IPS-NIHi7 (cell line): Measurements from ENCODE around the gene GNG7.
"Not testable (repeated sequence)": the region's sequence is repeated elsewhere in the genome, so short reads cannot be mapped to it uniquely, and the experiment has no call there.

ENCODE experiments used
- DNase-seq: peaks from one replicate; pipeline ENCODE4 v3.0.0; 2012; ENCODE audit warnings: mixed read lengths; ENCODE audit errors: extremely low spot score

Gene GNG7

DNA sequence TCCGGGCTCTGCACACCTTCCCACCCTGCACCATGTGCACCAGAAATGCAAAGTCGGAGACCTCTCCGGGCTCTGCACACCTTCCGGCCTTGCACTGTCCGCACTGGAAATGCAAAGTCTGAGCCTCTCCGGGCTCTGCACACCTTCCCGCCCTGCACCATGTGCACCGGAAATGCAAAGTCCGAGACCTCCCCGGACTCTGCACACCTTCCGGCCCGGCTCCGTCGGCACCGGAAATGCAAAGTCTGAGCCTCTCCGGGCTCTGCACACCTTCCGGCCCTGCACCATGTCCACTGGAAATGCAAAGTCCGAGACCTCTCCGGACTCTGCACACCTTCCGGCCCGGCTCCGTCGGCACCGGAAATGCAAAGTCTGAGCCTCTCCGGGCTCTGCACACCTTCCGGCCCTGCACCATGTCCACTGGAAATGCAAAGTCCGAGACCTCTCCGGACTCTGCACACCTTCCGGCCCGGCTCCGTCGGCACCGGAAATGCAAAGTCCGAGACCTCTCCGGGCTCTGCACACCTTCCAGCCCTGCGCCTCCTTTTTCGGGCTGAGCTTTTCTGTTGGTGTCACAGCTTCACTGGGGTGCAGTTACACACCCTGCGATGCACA is 59.3 kb downstream of the GNG7 start:
- not testable (repeated sequence) for DNase-seq

DNA sequence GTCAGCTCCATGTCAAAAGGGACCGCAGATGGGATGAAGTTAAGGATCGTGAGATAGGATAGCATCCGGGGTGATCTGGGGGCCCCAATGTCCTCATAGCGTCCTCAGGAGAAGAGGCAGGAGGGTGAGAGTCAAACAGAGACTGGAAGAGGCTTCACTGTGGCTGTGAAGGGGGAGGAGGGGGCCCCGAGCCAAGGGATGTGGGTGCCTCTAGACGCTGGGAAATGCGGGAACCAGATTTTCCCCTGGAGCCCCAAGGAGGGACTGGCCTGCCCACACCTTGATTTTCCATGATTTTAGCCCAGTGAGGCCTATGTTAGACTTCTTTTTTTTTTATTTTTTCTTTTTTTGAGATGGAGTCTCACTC is 61.2 kb downstream of the GNG7 start:
- DNase-seq: no peak

DNA sequence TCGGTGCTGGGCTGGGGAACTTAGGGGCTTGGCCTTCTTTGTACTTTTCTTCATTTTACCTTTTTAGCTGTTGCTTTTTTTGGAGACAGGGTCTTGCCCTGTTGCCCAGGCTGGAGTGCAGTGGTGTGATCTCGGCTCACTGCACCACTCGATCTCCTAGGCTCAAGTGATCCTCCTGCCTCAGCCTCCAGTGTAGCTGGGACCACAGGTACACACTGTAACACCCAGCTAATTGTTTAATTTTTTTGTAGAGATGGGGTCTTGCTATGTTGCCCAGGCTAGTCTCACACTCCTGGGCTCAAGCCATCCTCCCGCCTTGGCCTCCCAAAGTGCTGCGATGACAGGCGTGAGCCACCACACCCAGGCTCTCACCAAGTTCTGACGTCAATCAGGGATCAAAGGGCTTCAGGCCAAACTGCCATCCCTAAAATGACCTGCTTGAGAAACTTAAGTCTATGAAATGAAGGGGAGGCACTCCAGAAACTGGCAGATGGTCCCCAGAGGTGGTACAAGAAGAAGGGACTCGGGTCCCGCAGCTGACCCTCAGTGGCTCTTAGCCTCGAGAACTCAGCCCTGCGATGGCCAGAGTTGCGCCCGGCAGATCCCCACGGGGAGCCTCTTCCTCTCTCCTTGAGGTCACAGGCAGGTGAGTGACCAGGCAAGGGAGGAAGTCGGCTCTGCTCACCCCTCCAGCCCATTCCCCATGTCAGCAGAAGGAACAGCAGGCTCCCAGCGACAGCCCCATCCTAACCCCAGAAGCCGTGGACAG is 61.7 kb downstream of the GNG7 start:
- DNase-seq: no peak

DNA sequence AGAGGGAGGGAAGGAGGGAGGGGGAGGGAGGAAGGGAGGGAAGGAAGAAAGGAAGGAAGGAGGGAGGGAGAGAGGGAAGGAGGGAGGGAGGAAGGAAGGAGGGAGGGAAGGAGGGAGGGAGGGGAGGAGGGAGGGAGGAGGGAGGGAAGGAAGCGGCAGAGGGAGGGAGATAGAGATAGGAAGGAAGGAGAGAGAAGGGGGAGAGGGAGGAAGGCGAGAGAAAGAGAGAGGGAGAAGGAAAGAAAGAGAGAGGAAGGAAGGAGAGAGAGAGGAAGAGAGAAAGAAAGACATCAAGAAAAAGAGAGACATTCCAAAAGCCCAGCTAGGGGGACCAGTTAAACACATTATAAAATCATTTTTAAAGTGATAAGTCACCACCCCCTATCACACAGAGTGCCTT is 62.5 kb downstream of the GNG7 start:
- no peak for DNase-seq

DNA sequence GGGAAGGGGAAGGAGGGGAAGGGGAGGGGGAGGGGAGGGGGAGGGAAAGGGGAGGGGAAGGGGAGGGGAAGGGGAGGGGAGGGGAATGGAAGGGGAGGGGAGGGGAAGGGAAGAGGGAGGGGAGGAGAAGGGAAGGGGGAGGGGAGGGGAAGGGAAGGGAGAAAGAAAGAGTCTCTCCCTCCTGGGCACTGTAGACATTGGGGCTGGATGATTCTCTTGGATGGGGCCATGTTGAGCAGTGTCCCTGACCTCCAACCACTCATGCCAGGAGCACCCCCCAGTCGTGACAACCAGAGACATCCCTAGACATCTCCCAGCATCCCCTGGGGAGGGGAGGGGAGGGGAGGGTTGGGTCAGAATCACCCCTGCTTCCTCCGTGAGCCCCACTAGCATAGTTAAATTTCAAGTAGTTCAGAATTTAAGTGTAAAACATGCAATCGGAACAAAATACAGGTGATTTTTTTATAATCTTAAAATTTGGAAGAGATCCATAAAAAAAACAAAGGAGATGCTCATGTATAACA is 64.0 kb downstream of the GNG7 start:
- DNase-seq: no peak

DNA sequence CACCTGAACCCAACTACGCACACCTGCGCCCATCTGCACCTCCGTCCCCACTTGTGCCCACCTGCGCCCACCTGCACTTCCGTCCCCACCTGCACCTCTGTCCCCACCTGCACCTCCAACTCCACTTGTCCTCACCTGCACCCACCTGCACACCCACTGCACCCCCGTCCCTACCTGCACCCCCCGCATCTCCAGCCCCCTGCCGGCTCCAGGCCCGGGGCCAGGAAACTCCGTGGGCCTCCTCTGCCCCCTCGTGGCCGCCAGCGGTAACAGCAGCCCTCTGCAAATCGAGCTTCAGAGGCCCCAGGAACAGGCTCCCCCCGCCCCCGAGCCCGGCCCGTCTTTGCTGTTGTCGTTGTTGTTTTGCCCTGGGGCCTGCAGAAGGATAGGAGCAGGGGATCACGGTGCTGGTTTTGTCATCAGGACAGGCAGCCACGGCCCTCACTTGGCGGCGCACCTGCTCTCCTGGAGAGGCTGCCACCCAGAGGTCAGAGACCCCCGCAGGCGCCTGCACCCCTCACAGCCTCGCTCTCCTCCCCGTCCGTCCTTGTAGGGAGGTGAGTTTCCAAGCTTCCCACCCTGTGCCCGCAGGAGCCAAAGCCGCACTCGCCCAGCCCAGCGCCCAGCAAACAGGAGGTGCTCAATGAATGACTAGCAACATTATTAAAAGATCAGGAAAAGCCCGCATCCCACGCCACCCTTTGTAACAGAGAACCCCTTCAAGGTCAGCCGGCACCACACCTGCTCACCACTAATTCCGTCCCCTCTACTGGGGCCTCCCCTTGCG is 65.4 kb downstream of the GNG7 start:
- peak; percentile 94 for DNase-seq

DNA sequence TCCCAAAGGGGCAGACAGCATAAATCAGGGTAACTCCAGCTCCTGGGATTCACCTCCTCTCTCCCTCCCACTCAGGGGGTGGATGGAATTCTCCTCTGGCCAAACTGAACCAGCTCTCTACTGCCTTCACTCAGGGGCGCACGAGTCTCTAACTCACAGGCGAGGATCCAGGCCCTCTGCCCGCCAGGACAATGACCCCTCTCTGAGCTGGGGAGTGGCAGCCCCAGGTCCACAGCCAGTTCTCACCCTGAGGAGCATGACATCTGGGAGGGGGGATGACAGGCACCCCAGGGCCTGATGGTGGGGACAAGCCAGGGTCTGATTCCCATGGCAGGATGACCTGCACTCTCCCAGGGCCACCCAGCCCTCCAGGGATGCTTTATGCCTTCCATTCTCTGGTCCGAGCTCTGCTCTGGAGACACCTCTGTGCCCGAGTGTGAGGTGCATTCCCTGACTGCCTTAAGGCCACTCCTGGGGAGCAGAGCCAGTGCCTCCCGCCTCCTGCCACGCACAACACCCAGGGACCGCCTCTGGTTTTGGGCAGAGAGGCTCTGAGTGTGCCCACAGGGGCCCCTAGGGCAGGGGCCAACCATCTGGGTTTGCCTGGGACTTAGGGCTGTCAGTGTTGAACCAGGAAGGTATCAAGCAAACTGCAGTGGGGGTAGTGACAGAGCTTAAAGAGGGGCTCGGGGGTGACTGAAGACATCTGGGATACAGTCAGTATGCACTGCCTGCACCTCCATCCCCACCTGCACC is 66.2 kb downstream of the GNG7 start:
- DNase-seq: no peak

DNA sequence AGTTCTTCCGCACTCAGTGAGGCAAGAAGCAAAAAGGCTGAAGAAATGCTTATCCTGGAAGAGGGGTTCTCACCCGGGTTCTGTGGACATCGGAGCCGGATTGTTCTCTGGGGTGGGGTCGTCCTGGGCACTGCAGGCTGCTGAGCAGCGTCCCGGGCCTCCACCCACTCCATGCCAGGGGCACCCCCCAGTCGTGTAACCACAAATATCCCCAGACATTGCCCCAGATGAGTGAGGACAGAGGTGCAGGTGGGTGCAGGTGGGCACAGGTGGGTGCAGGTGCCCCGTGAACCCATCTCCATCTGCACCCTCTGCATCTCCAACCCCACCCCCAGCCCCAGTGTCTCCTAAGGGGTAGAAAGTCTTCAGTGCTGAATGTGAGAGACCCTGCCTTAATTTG is 67.5 kb downstream of the GNG7 start:
- DNase-seq: no peak

DNA sequence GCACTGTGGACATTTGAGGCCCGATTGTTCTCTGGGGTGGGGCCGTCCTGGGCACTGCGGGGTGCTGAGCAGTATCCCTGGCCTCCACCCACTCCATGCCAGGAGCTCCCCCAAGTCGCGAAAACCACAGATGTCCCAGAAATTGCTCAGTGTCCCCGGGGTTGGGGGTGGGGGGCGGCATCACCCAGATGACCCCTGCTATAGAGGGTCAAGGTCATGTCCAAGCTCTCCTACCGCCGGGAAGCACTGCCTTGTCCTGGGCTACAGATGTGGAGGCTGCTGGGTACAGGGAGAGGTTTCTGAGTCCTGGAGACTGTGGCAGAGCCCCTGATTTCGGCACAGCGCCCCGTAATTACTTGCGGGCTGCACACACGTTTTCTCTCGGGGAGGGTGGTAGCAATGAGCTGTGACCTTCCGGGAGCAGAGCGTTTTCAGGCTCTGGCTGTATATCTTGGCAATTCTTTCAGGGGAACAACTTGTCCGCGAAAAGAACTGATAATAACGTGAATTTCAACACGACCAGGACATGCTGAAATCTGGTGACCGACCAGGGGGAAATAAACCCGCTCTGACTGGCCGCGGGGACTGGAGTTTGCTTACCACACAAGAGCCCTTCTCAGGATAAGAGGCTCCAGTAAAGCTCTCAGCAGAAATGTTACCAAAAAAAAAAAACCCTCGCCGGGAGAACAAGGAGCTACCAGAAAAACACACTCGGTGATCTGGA is 68.1 kb downstream of the GNG7 start:
- DNase-seq: no peak

DNA sequence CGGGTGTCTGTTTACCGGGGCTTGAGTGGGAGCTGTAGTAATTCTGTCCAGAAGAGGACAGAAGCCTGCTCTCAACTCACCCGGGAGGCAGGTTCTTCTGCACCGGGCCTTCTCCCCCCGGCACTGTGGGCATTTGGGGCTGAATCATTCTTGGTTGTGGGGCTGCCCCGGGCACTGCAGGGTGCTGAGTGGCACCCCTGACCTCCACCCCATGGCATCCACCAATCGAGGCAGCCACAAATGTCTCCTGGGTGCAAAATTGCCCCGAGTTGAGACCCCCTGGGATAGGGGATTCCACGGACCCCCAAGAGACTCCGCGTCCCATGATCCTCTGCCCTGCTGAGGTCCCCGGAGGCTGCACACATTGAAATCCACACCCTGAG is 68.8 kb downstream of the GNG7 start:
- DNase-seq: no peak

DNA sequence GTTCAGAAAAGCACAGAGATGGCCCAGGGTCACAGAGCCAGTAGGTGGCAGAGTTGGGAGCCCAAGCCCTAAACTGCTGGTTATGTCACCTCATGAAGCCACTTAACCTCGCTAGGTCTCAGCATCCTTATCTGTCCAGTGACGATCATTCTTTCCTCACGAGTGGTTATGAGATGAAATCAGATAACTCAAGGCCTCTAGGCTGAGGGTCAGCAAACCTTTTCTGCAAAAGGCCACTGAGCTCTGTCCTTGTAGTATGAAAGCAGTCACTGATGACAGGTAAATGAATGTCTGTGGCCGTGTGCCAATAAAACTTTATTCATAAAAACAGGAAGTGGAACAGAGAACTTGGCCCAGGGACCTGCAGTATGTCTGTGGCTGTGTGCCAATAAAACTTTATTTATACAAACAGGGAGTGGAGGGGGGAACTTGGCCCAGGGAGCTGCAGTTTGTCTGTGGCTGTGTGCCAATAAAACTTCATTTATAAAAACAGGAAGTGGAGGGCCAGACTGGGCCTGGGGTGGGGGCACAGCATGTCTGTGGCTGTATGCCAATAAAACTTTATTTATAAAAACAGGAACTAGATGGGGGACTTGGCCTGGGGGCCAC is 71.2 kb downstream of the GNG7 start:
- no peak for DNase-seq

DNA sequence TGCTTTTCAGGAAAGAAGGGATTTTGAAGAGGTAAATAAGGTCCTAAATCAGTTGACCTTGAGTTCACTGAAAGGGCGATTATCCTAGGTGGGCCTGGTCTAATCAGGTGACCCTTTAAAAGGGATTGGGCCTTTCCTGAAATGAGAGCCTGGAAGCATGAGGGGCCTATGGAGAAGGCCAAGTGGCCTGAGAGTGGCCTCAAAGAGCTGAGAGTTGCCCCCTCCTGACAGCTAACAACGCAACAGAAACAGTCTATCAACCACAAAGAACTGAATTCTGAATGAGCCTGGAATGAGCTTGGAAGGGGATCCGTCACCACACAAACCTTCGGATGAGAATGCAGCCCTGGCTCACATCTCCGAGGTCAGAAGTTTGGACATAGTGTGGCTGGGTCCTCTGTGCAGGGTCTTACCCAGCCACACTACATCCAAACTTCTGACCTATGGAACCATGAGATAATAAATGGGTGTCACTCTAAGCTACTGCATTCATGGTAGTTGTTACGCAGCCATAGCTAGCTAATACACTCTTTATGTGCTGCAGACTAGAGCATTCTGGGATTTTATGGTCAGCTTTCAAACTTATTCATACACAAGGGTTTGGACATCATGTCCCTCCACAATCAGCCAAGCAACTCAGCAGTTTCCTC is 72.0 kb downstream of the GNG7 start:
- DNase-seq: no peak

DNA sequence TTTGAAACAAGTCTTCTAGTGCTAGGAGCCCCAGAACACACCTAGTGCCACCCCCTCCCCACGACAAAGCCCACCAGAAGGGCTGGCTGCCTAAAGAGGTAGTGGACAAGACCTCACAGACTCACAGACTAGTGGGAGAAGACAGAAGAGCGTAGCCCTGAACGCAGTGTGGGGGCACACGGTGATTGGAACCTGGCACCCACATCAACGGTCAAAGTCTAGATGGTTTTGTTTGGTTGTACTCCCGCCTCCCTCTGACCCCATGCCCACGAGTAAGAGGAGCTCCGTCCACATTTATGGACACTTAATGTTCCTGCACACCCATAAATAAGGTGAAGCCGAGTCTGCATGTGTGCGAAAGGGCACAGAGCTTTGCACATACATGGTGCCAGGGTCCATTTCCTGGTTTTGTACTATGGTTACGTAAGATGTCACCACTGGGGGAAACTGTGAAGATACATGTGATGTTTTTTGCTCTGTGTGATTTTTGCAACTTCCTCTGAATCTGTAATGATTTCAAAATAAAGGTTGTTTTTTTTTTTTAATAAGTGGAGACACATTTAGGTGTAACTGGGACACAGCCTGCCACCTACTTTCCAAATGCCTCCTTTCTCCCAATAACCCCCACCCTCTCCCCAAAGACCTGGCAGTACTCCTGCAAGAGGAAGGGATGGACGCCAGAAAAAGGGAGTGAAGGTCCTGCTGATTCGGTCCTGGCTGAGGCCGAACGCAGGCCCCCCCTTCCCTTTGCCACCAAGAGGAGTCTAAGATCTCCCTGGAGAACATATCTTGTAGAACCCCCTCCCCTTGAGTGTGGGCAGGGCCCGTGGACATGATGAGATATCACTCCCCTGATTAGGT is 72.8 kb downstream of the GNG7 start:
- no peak for DNase-seq

DNA sequence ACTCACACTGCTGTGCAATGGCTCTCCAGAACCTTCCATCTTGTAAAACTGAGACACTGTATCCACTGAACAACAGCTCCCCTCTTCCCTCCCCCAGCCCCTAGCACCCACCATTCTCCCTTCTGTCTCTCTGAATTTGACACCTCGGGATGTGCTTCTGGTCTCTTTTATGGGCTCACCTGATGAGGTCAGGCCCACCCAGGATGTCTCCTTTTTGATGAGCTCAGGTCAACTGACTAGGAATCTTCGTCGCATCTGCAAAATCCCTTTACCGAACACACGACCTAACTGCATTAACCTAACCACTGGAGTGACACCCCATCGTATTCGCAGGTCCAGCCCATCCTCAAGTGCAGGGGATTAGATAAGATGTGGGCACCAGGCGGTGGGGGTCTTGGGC is 73.9 kb downstream of the GNG7 start:
- DNase-seq: no peak

DNA sequence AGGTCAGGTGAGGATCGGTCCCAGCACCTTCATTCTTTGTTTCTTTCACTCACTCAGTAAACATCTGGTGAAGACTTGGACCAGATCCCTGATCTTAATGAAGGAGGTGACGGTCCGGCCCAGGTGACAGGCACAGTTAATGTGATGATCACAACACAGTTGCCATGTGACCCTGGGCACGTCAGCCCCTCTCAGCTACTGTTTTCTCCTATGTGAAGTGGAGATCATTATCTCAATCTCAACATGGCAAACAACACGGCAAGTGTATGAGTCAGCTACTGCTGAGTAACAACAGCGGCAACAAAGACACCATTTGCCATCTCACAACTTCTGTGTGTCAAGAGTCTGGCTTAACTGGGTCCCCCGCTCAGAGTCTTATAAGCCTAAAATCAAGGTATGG is 74.6 kb downstream of the GNG7 start:
- DNase-seq: no peak

DNA sequence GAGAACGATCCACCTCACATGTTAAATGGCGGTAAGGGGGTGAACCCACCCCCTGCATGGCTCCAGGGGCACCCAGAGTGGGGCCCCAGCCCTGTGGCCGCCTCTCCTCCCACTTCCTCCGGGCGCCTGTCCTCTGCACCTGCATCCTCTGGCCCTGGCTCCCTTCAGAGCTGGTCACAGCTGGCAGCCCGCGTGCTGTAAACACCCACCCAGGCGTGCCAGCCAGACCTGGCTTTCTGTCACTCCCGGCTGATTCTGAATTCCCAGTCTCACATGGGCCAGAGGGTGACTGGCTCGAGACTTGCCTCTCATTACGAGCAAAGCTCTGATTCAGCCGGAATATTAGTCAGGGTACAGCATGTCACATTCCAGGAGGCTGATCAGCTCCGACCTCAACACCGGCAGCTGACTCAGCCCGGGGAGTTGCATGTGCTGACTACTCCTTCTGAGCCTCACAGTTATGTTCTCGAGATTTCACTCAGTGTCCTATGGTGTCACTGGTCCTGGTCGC is 75.1 kb downstream of the GNG7 start:
- no peak for DNase-seq

DNA sequence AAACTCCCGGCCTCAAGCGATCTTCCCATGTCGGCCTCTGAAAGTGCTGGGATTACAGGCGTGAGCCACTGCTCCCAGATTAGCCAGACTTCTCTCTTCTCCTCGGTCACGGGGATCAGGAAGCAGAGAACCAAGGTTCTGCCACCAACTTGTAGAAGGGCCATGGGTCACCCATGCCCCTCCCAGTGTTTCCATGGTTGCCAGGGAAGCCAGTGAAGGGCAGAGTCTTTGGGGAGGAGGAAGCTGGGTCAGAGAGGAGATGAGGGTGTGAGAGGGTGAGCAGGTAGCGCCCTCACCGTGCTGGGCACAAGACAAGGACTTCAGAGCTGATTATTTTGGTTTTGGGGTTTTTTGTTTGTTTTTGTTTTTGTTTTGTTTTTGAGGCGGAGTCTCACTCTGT is 77.1 kb downstream of the GNG7 start:
- no peak for DNase-seq

DNA sequence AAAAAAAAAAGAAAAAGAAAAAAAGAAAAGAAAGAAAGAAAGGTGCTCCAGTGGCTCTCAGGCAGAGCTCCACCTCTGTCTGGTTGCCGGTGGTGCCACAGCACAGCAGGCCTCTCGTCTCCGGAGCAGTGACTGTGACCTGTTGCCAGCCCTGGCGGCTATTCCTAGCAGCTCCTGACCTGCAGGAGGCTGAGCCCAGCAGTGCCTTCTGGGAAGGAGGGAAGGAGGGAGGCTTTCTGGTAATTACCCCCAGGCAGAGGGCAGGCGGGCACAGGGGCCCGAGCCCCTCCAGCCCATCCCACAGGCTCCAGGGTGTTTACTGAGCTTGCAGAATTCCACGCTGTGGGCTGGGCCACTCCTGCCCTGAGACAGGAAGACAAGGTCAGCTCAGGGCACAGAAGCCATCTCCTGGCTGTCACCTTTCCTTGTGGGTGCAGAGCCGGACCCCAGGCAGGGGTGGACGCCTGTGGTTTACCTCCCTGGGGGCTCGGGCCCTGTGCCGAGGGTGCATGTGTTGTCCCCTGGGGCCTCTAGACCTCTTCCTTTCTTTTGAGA is 77.9 kb downstream of the GNG7 start:
- peak; percentile 76 for DNase-seq

DNA sequence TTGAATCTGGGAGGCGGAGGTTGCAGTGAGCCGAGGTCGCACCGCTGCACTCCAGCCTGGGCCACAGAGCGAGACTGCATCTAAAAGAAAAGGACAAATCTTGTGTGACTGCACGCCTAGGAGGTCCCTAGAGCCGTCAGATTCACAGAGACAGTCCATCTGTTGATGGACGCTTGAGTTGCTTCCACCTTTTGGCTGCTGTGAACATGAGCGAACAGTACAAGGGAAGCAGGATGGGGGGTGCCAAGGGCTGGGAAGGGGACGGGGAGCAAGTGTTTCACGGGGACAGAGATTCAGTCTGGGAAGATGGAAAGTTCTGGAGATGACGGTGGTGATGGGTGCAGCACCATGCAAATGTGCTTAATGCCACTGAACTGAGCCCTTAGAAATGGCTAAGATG is 78.7 kb downstream of the GNG7 start:
- DNase-seq: no peak
